Measurements from ENCODE around the gene RAPGEF3. TPM values are rescaled to one million over a fixed set of nuclear protein-coding genes. Genes with fewer than 3 reads are reported as not detected.

The RAPGEF3 gene
- total and polyA plus RNA-seq, 9 of the 15 experiments (the other 6 are each of a cell fraction or from before 2014, with no cell fraction given), result 0.03 to 0.78 (median 0.37) TPM; not detected in 1

DNA sequence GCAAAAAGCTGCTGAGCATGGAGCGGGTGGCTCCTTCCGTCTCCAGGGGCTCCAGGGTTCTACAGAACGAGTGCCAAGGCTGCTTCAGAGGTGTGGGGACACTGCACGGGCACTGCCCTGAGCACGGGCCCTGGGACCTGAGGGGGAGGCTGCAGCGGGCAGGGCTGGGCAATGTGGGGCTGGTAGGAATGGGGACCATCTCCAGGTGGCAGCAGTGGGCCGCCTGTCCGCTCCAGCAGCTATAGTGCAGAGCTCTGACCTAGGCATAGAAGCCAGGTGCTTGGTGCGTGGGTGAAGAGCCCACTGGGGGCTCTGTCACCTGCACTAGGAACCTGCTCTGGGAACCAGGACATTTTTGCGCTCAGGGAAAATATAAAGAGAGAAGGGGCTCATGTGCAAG is 38.8 kb upstream of the RAPGEF3 start (continued):
- no peak for TF ChIP-seq EWSR1 (IDR thresholded peaks at IDR 0.05; ENCODE audit: borderline replicate concordance, low read depth, partially characterized antibody)
- TF ChIP-seq YY1 (IDR thresholded peaks at IDR 0.05; ENCODE audit: borderline replicate concordance in 1 of 3, control insufficient read depth in 1 of 3, extremely low read depth in 1 of 3, insufficient read depth in 3 of 3, insufficient read length in 1 of 3, insufficient replicate concordance in 2 of 3, low read depth in 1 of 3, low read length in 2 of 3), result no peak
- no peak for TF ChIP-seq ERF (CRISPR knock-in tag; IDR thresholded peaks at IDR 0.05)
- TF ChIP-seq KDM1A (IDR thresholded peaks at IDR 0.05), result no peak
- no peak for TF ChIP-seq TEAD4 (IDR thresholded peaks at IDR 0.05; ENCODE audit: low read length)
- no peak for TF ChIP-seq TEAD4 (CRISPR knock-in tag; IDR thresholded peaks at IDR 0.05; ENCODE audit: borderline replicate concordance)
- TF ChIP-seq RAD21 (CRISPR knock-in tag; conservative IDR thresholded peaks at IDR 0.05 in 1 of 2, IDR thresholded peaks at IDR 0.05 in 1 of 2), result peak; percentile 27 to 58
- no peak for TF ChIP-seq LEF1 (IDR thresholded peaks at IDR 0.05)
- TF ChIP-seq KHSRP (IDR thresholded peaks at IDR 0.05), result no peak
- no peak for TF ChIP-seq FOXJ2 (tag; IDR thresholded peaks at IDR 0.05)
- no peak for TF ChIP-seq NR4A1 (CRISPR knock-in tag; IDR thresholded peaks at IDR 0.05)
- no peak for TF ChIP-seq NR4A1 (tag; IDR thresholded peaks at IDR 0.05)
- TF ChIP-seq RBM22 (IDR thresholded peaks at IDR 0.05; ENCODE audit: low read depth, low read length, poor library complexity, severe bottlenecking), result peak; percentile 44
- no peak for TF ChIP-seq POLR2B (IDR thresholded peaks at IDR 0.05; ENCODE audit: low read depth, partially characterized antibody)
- TF ChIP-seq, protein P1, sequence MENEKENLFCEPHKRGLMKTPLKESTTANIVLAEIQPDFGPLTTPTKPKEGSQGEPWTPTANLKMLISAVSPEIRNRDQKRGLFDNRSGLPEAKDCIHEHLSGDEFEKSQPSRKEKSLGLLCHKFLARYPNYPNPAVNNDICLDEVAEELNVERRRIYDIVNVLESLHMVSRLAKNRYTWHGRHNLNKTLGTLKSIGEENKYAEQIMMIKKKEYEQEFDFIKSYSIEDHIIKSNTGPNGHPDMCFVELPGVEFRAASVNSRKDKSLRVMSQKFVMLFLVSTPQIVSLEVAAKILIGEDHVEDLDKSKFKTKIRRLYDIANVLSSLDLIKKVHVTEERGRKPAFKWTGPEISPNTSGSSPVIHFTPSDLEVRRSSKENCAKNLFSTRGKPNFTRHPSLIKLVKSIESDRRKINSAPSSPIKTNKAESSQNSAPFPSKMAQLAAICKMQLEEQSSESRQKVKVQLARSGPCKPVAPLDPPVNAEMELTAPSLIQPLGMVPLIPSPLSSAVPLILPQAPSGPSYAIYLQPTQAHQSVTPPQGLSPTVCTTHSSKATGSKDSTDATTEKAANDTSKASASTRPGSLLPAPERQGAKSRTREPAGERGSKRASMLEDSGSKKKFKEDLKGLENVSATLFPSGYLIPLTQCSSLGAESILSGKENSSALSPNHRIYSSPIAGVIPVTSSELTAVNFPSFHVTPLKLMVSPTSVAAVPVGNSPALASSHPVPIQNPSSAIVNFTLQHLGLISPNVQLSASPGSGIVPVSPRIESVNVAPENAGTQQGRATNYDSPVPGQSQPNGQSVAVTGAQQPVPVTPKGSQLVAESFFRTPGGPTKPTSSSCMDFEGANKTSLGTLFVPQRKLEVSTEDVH (IDR thresholded peaks at IDR 0.05; ENCODE audit: low read depth, partially characterized antibody), result no peak
- TF ChIP-seq ZNF431 (CRISPR knock-in tag; IDR thresholded peaks at IDR 0.05), result no peak
- no peak for TF ChIP-seq TGIF2 (CRISPR knock-in tag; IDR thresholded peaks at IDR 0.05)
- TF ChIP-seq SIRT6 (IDR thresholded peaks at IDR 0.05; ENCODE audit: low read depth, low read length), result no peak
- no peak for TF ChIP-seq ZFP36 (IDR thresholded peaks at IDR 0.05; ENCODE audit: low read depth, low read length, partially characterized antibody)
- no peak for TF ChIP-seq BMI1 (IDR thresholded peaks at IDR 0.05; ENCODE audit: low read length)
- TF ChIP-seq, protein P2, sequence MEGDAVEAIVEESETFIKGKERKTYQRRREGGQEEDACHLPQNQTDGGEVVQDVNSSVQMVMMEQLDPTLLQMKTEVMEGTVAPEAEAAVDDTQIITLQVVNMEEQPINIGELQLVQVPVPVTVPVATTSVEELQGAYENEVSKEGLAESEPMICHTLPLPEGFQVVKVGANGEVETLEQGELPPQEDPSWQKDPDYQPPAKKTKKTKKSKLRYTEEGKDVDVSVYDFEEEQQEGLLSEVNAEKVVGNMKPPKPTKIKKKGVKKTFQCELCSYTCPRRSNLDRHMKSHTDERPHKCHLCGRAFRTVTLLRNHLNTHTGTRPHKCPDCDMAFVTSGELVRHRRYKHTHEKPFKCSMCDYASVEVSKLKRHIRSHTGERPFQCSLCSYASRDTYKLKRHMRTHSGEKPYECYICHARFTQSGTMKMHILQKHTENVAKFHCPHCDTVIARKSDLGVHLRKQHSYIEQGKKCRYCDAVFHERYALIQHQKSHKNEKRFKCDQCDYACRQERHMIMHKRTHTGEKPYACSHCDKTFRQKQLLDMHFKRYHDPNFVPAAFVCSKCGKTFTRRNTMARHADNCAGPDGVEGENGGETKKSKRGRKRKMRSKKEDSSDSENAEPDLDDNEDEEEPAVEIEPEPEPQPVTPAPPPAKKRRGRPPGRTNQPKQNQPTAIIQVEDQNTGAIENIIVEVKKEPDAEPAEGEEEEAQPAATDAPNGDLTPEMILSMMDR (IDR thresholded peaks at IDR 0.05 in 2 of 3, conservative IDR thresholded peaks at IDR 0.05 in 1 of 3; ENCODE audit: insufficient read depth in 2 of 3, low read depth in 1 of 3, low read length in 3 of 3), result peak in 2 of 3 experiments; percentile 43 to 56; a peak in 5 of 6 replicates
- TF ChIP-seq, protein P3, sequence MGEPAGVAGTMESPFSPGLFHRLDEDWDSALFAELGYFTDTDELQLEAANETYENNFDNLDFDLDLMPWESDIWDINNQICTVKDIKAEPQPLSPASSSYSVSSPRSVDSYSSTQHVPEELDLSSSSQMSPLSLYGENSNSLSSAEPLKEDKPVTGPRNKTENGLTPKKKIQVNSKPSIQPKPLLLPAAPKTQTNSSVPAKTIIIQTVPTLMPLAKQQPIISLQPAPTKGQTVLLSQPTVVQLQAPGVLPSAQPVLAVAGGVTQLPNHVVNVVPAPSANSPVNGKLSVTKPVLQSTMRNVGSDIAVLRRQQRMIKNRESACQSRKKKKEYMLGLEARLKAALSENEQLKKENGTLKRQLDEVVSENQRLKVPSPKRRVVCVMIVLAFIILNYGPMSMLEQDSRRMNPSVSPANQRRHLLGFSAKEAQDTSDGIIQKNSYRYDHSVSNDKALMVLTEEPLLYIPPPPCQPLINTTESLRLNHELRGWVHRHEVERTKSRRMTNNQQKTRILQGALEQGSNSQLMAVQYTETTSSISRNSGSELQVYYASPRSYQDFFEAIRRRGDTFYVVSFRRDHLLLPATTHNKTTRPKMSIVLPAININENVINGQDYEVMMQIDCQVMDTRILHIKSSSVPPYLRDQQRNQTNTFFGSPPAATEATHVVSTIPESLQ (CRISPR knock-in tag; IDR thresholded peaks at IDR 0.05), result no peak
- no peak for TF ChIP-seq NFYB (IDR thresholded peaks at IDR 0.05; ENCODE audit: extremely low read depth, insufficient read length)
- TF ChIP-seq STAT5B (CRISPR knock-in tag; IDR thresholded peaks at IDR 0.05), result no peak
